SK-N-SH treated with all-trans-retinoic acid at 6 μM for 48 hours (cell line): ENCODE results near the gene ULBP1.

Source experiments
- ISL1 ChIP-seq: fragments of 250-450 bp; sonication (Bioruptor Pico); IDR thresholded peaks from 2 replicates; pipeline ENCODE4 v2.1.2; 2022; ENCODE audit warnings: mild to moderate bottlenecking, moderate library complexity
- RARB ChIP-seq: fragments of 250-450 bp; sonication (Bioruptor Pico); IDR thresholded peaks from 2 replicates; pipeline ENCODE4 v1.8.0; 2021; ENCODE audit warnings: mild to moderate bottlenecking, moderate library complexity
- TCF4 ChIP-seq: fragments of 250-450 bp; sonication (Bioruptor Pico); IDR thresholded peaks from 2 replicates; pipeline ENCODE4 v1.8.0; 2021; ENCODE audit warnings: mild to moderate bottlenecking, moderate library complexity, borderline replicate concordance
- TOX ChIP-seq: fragments of 250-450 bp; sonication (Bioruptor Pico); IDR thresholded peaks from 2 replicates; pipeline ENCODE4 v1.8.0; 2021; ENCODE audit warnings: mild to moderate bottlenecking, moderate library complexity, borderline replicate concordance
- ZC3H10 ChIP-seq: fragments of 250-450 bp; sonication (Bioruptor Pico); IDR thresholded peaks from 2 replicates; pipeline ENCODE4 v1.5.1; 2021; ENCODE audit warnings: mild to moderate bottlenecking, moderate library complexity
- ZFP30 ChIP-seq: fragments of 450-650 bp; formaldehyde crosslinking; IDR thresholded peaks from 2 replicates; pipeline ENCODE4 v1.5.0; 2022; ENCODE audit warnings: mild to moderate bottlenecking, moderate library complexity

DNA sequence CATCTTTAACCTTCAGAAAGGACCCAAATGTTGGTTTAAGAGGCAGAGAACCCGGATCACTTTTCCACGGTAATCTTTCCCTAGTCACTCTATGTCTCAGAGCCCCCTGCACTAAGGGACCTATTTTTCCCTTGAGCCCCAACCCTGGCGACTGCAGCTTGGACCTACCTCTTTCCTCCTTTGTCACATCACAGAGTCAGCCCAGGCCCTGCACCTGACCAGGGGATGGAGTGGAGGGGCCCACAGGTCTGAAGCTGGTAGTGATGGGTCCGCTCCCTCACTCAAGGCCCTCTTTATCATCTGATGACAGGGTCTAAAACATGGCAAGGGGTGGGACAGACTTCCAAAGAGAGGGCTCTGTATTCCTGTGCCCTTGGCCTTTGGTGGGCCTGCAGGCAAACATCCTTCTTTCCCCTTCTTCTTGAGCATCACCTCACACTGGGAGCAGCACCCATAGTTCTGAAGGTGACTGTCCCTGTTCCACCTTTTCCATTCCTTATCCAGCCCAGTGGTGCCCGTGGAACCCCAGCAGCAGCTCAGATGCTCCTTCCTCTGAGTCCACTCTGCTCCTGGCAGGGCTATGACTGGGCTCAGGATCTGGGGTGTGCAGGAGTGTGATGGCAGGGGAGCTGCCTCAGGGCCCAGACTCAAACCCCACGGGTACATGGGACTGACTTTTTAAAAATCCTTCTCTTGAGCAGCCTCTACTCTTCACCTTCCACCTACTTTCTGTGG lies 55.3 kb downstream of the ULBP1 start:
- TF ChIP-seq RARB (no peak), TCF4 (no peak), TOX (CRISPR knock-in tag) (no peak), ZC3H10 (CRISPR knock-in tag) (no peak), ZFP30 (CRISPR knock-in tag) (no peak), ISL1 (CRISPR knock-in tag) (no peak)
